ENCODE measurements around the gene ADAMTS9. TPM values are rescaled to one million over a fixed set of nuclear protein-coding genes. Genes with fewer than 3 reads are reported as not detected.

ADAMTS9 gene
- total RNA-seq, 1 experiment from 2014 or later, result 3.3 TPM

- DNase-seq (ENCODE audit: low read depth), result no peak
These were observed 2.4 kb downstream of the ADAMTS9 start for GRCh38 chr3:64685331-64685799.

GRCh38 chr3:64684715-64685261 lies 3.0 kb downstream of the ADAMTS9 start:
- peak; percentile 23 for DNase-seq (ENCODE audit: low read depth)

- no peak for DNase-seq (ENCODE audit: low read depth)
These were observed 6.0 kb downstream of the ADAMTS9 start for GRCh38 chr3:64681827-64682226.

- no peak for DNase-seq (ENCODE audit: low read depth)
These were observed 6.8 kb downstream of the ADAMTS9 start for GRCh38 chr3:64681015-64681414.

- no peak for DNase-seq (ENCODE audit: low read depth)
These were observed 7.5 kb downstream of the ADAMTS9 start for GRCh38 chr3:64680334-64680733.

- no peak for DNase-seq (ENCODE audit: low read depth)
These were observed 9.7 kb downstream of the ADAMTS9 start for GRCh38 chr3:64677961-64678716.

- no peak for DNase-seq (ENCODE audit: low read depth)
These were observed 11.0 kb downstream of the ADAMTS9 start for GRCh38 chr3:64676831-64677230.

GRCh38 chr3:64675687-64676247 lies 12.0 kb downstream of the ADAMTS9 start:
- DNase-seq (ENCODE audit: low read depth), result no peak

GRCh38 chr3:64674591-64675076 lies 13.2 kb downstream of the ADAMTS9 start:
- DNase-seq (ENCODE audit: low read depth), result peak; percentile 12

- no peak for DNase-seq (ENCODE audit: low read depth)
These were observed 14.6 kb downstream of the ADAMTS9 start for GRCh38 chr3:64673159-64673715.

- DNase-seq (ENCODE audit: low read depth), result no peak
These were observed 19.0 kb downstream of the ADAMTS9 start for GRCh38 chr3:64668582-64669510.

GRCh38 chr3:64667887-64668581 lies 19.8 kb downstream of the ADAMTS9 start:
- no peak for DNase-seq (ENCODE audit: low read depth)

GRCh38 chr3:64667138-64667537 lies 20.7 kb downstream of the ADAMTS9 start:
- DNase-seq (ENCODE audit: low read depth), result no peak

- DNase-seq (ENCODE audit: low read depth), result no peak
These were observed 21.6 kb downstream of the ADAMTS9 start for GRCh38 chr3:64666171-64666588.

- no peak for DNase-seq (ENCODE audit: low read depth)
These were observed 23.4 kb downstream of the ADAMTS9 start for GRCh38 chr3:64664397-64664796.

- DNase-seq (ENCODE audit: low read depth), result no peak
These were observed 28.2 kb downstream of the ADAMTS9 start for GRCh38 chr3:64659617-64659978.

GRCh38 chr3:64658001-64658400 lies 29.8 kb downstream of the ADAMTS9 start:
- DNase-seq (ENCODE audit: low read depth), result no peak

- no peak for DNase-seq (ENCODE audit: low read depth)
These were observed 31.3 kb downstream of the ADAMTS9 start for GRCh38 chr3:64656544-64656943.

GRCh38 chr3:64655160-64655559 lies 32.6 kb downstream of the ADAMTS9 start:
- DNase-seq (ENCODE audit: low read depth), result no peak

- DNase-seq (ENCODE audit: low read depth), result no peak
These were observed 33.8 kb downstream of the ADAMTS9 start for GRCh38 chr3:64654013-64654412.

- no peak for DNase-seq (ENCODE audit: low read depth)
These were observed 34.7 kb downstream of the ADAMTS9 start for GRCh38 chr3:64653101-64653500.
